Non-pigmented ciliary epithelial cell (primary cell): ENCODE results near the gene HNRNPU.

Experiments
- DNase-seq: peaks from one replicate; pipeline ENCODE4 v3.0.0-alpha.2; 2010; ENCODE audit warnings: low read depth

Gene HNRNPU

GRCh38 chr1:244802041-244802440 is 62.3 kb downstream of the HNRNPU start:
- no peak for DNase-seq

GRCh38 chr1:244801246-244801645 is 63.1 kb downstream of the HNRNPU start:
- no peak for DNase-seq

GRCh38 chr1:244800821-244801220 is 63.5 kb downstream of the HNRNPU start:
- DNase-seq, result no peak
